Spleen (tissue), 7 donors: ENCODE results near the gene ALPP.

Source experiments
- POLR2A ChIP-seq, 3 donors: fragments of 450-650 bp; IDR thresholded peaks; one replicate each; pipeline ENCODE4 v1.5.1; 2017; ENCODE audit warnings: antibody characterized with exemption in 3 of 3, mild to moderate bottlenecking in 1 of 3
- TF ChIP-seq, protein P1 (sequence below), 11 experiments: fragments of 200-600 bp in 7 of 11; fragments of 450-650 bp in 4 of 11; sonication (generic) in 4 of 11; IDR thresholded peaks in 8 of 11; conservative IDR thresholded peaks in 3 of 11; 1 replicate in 7 of 11; 2 replicates in 4 of 11; pipeline versions ENCODE4 v1.4.0 to v1.8.0; 2016 to 2021; ENCODE audit warnings: antibody characterized with exemption in 11 of 11, inconsistent platforms in 4 of 11, mild to moderate bottlenecking in 1 of 11
- donor health status: DM: no; HTN: no; CAD: no; lungs with moderate emphysema.
- donor health status: DM: no; HTN: no; CAD: no.
- donor health status: DM: no; HTN: no; CAD: no.

DNA sequence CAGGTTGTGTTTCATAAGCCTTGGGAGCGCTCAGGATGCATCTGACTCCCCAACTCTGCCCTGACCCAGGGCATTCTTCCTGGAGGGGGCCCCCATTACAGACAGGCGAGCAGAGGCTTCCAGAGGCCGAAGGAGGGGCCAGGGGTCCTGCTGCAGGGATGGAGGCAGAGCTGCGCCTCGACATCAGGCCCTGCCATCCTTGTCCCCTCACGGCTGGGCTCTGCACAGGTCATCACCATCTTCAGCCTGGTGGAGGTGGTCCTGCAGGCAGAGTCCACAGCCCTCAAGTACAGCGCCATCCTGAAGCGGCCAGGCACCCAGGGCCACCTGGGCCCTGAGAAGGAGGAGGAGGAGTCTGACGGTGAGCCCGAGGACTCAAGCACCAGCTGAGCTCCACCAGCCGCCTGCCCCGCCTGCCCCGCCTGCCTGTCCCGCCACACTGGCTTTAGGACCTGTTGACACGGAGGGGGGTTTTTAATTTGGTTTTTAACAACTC lies 42.3 kb upstream of the ALPP start:
- no peak for TF ChIP-seq POLR2A (IDR thresholded peaks at IDR 0.05)
- TF ChIP-seq, protein P1, sequence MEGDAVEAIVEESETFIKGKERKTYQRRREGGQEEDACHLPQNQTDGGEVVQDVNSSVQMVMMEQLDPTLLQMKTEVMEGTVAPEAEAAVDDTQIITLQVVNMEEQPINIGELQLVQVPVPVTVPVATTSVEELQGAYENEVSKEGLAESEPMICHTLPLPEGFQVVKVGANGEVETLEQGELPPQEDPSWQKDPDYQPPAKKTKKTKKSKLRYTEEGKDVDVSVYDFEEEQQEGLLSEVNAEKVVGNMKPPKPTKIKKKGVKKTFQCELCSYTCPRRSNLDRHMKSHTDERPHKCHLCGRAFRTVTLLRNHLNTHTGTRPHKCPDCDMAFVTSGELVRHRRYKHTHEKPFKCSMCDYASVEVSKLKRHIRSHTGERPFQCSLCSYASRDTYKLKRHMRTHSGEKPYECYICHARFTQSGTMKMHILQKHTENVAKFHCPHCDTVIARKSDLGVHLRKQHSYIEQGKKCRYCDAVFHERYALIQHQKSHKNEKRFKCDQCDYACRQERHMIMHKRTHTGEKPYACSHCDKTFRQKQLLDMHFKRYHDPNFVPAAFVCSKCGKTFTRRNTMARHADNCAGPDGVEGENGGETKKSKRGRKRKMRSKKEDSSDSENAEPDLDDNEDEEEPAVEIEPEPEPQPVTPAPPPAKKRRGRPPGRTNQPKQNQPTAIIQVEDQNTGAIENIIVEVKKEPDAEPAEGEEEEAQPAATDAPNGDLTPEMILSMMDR (IDR thresholded peaks at IDR 0.05 in 8 of 11, conservative IDR thresholded peaks at IDR 0.05 in 3 of 11) = no peak
